HG03521 (cell line): ENCODE results near the gene LTC4S.
"Not testable (repeated sequence)": the region's sequence is repeated elsewhere in the genome, so short reads cannot be mapped to it uniquely, and the experiment has no call there.

ENCODE experiments used
- ATAC-seq: cut with Tn5 transposase; IDR thresholded peaks from one replicate; pipeline ENCODE4 v1.9.1; 2021; ENCODE audit warnings: mild to moderate bottlenecking, moderate library complexity; ENCODE audit not compliant: unreplicated experiment

LTC4S gene

DNA sequence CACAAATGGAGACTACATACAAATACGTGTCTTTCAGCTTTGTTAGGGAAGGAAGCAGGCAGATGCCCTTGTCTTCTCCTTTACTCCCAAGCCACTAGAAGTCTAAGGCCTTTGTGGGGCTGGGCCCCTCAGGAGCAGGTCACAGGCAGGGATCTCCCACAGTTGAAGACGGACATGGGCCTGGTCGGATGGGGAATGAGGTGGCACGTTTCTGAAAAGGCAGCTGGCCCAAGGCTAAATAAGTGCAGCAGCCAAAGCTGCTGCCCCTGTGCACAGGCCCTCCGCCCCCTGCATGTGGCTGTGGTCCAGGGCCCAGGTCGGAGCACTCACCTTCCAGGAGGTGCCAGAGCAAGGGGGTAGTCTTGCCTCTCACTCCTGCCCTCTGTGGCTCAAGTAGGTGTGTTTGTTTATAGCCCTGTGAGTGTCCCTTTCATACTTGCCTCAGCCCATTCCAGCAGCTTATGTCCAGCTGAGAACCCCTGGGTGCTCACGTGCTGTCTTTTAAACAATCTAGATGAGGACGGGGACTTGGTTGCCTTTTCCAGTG, 28.7 kb downstream of the LTC4S start:
- ATAC-seq: no peak

DNA sequence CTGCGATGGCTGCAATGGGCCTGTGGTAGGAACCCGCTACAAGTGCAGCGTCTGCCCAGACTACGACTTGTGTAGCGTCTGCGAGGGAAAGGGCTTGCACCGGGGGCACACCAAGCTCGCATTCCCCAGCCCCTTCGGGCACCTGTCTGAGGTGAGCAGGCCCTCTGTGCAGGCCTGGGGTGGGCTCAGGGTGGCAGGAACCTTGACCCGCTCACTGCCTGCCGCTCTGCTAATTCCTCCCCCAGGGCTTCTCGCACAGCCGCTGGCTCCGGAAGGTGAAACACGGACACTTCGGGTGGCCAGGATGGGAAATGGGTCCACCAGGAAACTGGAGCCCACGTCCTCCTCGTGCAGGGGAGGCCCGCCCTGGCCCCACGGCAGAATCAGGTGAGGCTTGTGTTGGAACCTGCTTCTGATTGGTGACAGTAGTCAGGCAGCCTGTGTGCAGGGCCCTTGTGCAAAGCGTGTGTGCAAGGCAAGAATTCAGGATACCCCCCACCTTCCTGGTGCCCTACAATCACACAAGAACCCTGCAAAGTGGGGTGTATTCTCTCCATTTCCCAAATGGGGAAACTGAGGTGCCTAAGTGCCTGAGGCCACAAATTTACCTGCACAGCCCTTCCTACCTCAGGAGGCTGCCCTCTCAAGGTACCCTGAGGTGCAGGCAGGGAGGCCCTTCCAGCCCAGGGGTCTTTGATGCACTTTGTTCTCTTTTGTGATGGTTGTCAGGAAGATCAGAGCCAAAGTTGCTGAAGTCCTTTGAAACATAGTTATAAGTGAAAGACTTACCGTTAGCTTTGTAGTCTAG, 30.4 kb downstream of the LTC4S start:
- ATAC-seq: no peak

DNA sequence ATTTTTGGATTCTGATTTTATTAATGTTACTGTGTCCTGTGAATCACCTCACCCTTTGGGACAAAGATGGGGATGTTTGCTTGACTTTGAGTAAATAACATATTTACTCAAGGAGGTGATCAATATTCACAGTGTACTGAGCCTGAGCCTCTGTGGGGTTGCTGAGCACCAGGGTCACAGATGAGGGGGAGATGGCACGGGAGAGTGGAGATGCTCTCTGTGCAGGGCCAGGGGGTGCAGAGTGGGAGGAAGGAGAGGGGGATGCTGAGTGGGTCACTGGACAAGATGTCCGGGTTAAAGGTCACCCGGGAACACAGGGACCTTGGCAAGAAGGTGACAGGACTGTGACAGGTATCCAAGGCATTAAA, 30.9 kb downstream of the LTC4S start:
- ATAC-seq: no peak

DNA sequence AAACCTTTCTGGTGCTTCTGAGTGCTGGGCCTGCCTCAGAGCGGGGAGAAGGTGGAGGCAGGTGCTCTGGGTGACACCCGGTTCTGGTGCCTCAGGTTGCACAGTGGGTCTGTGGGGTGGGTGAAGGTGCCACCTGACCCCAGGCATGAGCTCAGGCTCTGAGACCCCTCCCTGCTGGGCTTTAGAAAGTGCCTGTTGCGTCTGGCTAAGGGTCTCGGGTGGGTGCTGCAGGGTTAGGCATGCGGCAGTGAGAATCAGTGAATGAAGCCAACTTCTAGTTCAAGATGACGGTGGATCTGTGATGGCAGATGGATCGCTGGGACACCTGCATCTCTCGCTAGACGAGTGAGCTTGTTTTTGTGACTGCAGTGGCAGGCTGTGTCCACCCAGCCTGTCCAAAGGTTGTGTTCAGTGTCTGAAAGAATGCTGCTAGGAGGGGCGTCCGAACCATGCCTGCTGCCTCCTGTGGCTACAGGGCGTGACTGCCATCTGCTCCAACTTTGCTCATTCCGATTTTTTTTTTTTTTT, 31.9 kb downstream of the LTC4S start:
- no peak for ATAC-seq

DNA sequence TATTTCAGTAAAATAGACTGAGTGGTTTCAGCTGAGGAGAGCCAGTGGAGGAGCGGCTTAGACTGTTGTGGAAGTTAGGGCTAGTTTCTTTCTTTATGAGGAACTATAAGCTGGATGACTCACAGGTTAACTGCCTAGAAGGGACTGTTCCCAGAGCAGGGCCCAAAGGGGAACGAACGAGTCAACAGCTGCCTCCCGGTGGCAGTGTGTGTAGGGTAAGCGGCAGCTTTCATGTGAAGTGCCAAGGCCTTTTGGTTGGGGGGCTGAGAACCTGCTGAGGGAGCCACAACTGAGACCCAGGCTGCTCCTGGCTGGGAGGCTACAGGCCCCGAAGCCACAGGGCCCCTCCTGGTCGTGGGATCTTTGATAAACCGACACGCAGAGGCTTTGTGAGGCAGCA, 33.9 kb downstream of the LTC4S start:
- ATAC-seq: no peak

DNA sequence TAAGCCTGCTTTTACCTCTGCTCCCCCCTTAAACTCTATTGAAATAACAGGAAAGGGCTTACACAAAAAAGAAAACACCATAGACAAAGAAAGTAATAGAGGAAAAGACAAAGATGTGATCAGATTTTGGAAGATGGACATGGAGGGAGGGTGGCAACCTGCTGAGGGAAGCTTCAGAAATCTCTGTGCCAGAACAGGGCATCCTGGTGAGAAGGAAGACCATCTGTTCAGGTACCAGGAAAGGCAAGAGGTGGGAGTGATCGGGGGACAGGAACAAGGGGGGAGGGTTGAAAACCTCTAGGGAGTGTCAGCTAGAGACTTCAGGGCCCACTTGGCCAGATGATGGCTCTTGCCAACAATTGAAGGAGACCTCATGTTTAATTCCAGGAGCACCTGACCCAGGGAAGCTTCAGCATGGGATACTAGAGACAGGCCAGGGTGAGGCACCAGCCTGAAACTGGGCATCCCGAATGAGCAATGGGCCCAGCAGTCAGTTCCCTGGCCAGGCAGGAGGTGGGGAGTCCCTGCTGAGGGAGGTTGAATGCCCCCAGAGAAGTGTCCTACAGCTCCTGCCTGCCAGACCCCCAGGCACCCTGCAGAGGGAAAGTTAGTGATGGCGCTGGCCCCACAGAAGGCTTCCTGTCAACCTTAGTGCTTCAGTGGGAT, 35.1 kb downstream of the LTC4S start:
- ATAC-seq: no peak

DNA sequence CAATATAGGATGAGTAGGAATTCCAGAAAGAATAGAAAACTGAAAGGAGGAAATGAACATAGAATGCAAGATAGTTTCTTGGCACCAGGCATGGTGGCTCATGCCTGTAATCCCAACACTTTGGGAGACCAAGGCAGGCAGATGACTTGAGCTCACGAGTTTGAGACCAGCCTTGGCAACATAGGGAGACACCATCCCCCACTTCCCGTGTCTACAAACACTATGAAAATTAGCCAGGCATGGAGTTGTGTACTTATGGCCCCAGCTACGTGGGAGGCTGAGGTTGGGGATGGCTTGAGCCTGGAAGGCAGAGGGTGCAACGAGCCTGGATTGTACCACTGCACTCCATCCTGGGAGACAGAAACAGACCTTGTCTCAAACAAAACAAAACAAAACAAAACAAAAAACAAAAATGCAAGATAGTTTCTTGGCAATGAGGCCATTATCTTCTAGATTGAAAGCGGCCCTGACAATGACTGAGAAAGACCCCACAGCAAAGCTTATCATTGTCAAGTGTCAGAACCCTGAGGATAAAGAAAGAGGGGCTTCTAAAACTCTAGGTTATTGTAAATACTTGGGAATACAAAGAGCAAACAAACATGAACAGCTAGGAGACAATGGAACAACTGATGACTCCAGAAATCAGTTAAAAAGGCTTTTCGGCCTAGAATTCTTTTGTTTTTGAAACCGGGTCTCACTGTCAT, 36.1 kb downstream of the LTC4S start:
- no peak for ATAC-seq

DNA sequence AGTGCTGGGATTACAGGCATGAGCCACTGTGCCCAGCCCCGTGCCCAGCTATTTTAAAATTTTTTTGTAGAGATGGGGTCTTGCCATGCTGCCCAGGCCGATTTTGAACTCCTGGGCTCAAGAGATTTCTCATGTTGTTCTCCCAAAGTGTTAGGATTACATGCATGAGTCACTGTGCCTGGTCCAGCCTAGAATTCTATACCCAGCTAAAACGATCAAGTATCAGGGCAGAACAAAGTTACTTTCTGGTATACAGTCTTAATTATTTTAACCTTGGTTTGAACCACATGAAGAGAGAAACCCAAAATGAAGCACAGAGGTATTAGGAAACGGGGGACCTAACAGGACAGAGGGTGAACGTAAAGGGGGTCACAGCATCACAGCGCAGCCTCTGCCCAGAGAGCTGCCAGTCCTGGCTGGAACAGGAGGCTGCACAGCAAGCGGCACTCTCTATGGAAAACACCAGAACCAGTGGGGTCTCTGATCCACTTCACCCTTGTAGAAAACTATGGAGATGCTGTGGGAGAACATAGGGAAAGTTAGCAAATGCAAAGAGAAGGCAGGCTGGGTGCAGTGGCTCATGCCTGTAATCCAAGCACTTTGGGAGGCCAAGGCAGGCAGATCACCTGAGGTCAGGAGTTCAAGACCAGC, 37.2 kb downstream of the LTC4S start:
- ATAC-seq: no peak

DNA sequence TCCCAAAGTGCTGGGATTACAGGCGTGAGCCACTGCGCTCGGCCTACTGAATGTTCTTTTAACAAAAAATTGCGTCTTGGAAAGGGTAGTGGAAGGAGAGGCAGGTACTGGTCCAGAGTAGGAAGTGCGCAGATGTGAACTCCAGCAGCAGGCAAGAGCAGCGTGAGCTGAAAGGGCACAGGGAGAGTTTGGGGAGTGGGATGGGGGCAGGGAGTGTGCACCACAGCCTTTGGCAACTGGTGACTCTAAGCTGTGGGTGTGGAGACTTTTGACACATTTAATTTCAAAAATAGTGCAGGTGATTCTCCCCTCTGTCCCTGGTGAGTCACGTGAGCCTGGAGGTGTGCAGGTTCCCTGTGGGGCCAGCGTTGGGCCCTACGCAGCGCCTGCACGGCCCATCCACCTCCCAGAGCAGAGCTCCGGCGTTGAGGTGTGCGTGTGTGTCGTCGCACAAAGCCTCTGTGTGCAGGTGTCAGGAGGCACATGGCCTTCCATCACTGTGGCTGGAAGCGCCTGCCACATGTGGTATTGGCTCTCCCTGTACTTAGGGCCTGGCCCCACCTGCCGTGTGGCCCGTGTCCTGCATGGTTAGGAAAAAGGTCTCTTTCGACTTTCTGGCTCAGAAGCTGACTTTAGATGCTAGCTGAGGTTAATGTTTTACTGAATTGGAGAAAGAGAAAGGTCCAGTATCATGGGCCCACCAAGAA, 38.4 kb downstream of the LTC4S start:
- ATAC-seq: no peak

DNA sequence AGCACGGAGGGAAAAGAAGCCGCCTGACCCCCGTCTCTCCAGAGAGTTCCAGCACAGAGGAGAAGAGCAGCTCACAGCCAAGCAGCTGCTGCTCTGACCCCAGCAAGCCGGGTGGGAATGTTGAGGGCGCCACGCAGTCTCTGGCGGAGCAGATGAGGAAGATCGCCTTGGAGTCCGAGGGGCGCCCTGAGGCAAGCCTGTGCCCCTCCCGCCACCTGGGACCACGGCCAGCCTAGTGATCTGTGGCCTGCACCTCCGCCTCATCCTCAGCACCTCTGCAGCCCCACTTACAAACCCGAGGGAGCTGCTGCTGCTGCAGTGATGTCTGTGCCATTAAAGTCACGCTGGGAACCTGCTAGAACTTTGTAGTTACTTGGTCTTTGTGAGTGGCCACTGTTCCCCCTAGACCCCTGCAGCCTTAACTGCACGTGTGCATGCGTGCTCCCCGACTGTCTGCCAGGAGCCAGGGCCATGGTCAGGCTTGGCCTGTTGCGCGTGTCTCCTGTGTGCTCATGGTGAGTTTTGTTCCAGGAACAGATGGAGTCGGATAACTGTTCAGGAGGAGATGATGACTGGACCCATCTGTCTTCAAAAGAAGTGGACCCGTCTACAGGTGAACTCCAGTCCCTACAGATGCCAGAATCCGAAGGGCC, 39.4 kb downstream of the LTC4S start:
- ATAC-seq: no peak

DNA sequence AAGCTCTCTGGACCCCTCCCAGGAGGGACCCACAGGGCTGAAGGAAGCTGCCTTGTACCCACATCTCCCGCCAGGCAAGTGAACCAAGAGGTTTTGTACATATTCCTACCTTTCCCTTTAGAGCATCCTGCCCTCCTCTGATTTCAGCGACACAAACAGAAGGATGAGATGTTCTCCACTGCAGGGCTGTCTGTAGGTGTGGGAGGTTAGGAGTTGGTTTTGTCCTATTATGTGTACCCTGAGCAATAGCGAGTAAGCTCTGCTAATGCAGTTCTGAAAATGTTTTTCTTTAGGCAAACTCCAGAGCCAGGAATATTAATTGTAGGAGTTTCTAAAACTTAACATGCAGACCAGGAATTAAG, 39.9 kb downstream of the LTC4S start:
- no peak for ATAC-seq

DNA sequence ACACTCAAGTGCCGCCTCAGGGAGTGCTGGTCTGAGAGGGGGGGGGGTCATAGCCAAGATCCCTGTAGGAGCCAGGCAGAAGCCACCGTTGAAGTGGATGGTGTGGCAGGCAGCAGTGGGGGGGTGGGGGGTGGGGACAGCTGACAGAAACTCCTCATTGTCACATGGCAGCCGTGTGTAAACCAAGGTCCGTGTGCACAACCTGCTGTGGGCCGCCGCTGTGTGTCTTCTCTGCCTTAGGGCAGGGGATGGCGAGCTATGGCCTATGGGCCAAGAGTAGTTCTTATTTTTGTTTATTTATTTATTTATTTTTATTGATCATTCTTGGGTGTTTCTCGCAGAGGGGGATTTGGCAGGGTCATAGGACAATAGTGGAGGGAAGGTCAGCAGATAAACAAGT, 40.3 kb downstream of the LTC4S start:
- ATAC-seq: no peak

DNA sequence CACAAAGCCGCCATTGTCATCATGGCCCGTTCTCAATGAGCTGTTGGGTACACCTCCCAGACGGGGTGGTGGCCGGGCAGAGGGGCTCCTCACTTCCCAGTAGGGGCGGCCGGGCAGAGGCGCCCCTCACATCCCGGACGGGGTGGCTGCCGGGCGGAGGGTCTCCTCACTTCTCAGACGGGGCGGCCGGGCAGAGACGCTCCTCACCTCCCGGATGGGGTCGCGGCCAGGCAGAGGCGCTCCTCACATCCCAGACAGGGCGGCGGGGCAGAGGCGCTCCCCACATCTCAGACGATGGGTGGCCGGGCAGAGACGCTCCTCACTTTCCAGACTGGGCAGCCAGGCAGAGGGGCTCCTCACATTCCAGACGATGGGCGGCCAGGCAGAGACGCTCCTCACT, 41.1 kb downstream of the LTC4S start:
- not testable (repeated sequence) for ATAC-seq

DNA sequence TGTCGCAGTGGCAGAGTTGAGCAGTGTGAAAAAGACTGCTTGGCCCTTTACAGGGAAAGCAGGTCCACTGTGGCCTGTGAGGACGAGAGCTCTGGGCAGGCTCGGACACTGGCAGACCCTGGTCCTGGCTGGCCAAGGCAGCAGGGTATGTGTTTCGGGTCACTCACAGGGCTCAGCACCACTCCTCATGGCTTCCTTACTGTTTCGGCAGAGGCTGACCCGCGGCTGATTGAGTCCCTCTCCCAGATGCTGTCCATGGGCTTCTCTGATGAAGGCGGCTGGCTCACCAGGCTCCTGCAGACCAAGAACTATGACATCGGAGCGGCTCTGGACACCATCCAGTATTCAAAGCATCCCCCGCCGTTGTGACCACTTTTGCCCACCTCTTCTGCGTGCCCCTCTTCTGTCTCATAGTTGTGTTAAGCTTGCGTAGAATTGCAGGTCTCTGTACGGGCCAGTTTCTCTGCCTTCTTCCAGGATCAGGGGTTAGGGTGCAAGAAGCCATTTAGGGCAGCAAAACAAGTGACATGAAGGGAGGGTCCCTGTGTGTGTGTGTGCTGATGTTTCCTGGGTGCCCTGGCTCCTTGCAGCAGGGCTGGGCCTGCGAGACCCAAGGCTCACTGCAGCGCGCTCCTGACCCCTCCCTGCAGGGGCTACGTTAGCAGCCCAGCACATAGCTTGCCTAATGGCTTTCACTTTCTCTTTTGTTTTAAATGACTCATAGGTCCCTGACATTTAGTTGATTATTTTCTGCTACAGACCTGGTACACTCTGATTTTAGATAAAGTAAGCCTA, 42.6 kb downstream of the LTC4S start:
- no peak for ATAC-seq

DNA sequence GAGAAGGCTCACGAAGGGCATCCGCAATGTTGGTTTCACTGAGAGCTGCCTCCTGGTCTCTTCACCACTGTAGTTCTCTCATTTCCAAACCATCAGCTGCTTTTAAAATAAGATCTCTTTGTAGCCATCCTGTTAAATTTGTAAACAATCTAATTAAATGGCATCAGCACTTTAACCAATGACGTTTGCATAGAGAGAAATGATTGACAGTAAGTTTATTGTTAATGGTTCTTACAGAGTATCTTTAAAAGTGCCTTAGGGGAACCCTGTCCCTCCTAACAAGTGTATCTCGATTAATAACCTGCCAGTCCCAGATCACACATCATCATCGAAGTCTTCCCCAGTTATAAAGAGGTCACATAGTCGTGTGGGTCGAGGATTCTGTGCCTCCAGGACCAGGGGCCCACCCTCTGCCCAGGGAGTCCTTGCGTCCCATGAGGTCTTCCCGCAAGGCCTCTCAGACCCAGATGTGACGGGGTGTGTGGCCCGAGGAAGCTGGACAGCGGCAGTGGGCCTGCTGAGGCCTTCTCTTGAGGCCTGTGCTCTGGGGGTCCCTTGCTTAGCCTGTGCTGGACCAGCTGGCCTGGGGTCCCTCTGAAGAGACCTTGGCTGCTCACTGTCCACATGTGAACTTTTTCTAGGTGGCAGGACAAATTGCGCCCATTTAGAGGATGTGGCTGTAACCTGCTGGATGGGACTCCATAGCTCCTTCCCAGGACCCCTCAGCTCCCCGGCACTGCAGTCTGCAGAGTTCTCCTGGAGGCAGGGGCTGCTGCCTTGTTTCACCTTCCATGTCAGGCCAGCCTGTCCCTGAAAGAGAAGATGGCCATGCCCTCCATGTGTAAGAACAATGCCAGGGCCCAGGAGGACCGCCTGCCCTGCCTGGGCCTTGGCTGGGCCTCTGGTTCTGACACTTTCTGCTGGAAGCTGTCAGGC, 43.6 kb downstream of the LTC4S start:
- ATAC-seq: no peak

DNA sequence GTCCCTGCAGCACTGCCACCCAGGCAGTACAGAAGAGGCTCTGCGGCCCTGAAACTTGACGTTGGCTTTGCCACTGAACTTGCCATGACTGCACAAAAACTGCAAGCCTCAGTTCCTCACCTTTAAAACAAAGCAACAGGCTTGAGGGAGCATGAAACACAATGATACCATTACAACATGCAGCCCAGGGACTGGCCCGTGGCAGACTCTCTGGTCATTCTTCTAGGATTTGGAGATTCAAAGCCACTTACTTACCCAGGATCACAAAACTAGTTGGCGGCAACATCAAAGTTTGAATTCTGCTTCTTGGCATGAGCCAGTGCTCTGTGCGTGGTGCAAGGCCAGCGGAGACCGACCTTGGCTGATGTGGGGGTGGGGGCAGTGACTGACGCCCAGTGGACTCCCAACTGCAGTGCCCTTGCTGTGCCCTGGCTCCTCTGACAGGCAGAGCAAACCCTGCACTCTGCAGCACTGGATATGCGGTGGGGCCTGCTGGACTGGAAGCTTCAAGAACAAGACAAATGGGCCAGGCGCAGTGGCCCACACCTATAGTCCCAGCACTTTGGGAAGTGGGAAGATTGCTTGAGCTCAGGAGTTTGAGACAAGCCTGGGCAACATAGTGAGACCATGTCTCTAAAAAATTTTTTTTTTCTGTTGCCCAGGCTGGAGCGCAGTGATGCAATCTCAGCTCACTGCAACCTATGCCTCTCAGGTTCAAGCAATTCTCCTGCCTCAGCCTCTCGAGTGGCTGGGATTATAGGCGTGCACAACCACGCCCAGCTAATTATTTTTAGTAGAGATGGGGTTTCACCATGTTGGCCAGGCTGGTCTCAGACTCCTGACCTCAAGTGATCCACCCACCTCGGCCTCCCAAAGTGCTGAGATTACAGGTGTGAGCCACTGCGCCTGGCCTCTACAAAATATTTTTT, 45.8 kb downstream of the LTC4S start:
- no peak for ATAC-seq

DNA sequence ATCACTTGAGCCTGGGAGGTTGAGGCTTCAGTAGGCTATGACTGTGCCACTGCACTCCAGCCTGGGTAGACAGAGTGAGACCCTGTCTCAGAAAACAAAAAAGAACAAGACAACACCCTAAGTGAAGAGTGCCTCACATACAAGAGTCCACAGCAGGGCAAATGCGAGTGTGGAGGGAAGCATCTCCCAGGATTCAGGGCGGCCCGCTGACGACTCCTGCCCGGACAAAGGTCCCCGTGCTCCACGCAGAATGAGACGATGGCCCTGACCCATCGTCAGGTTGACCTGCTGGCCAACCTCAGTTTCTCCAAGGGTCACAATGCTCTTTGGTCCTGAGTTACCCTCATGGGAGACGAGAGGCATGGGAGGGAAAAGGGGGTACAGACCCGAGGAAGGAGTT, 46.5 kb downstream of the LTC4S start:
- ATAC-seq: no peak
